Epithelial cell of esophagus (primary cell): ENCODE measurements around the gene PRR5L.
A peak's percentile ranks its signal among the peaks of the same experiment; 100 is the strongest.

Experiments used
- DNase-seq: peaks from one replicate; pipeline ENCODE4 v3.0.0; 2010; ENCODE audit warnings: low read depth
- H3K4me3 ChIP-seq: 2 replicates; pipeline ENCODE4 v1.5.1; 2011; ENCODE audit warnings: mild to moderate bottlenecking, low read length, control low read depth
- TF ChIP-seq, protein P1 (sequence below): IDR thresholded peaks from 2 replicates; pipeline ENCODE4 v1.5.1; 2011; ENCODE audit warnings: low read depth, mild to moderate bottlenecking, low read length, control low read depth, inconsistent platforms; ENCODE audit not compliant: insufficient read depth; ENCODE audit errors: missing control alignments

The PRR5L gene

DNA sequence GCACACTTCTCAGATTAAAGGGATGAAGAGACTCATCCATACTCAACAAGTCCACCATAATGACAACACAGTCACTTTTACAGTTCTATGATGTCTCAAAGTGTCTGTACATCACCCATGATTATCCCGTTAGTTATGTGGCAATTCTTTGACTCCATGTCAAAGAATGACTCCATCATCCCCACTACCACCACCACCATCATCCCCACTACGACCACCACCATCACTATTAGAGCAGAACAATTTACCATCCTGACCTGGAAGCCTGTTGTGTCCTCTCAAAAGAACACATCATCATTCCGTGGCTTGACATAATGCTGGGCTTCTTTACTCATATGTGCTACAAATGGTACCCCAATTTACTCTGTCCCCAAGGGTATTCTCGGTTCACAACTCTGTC lies 13.7 kb downstream of the PRR5L start:
- no peak for DNase-seq
- TF ChIP-seq, protein P1, sequence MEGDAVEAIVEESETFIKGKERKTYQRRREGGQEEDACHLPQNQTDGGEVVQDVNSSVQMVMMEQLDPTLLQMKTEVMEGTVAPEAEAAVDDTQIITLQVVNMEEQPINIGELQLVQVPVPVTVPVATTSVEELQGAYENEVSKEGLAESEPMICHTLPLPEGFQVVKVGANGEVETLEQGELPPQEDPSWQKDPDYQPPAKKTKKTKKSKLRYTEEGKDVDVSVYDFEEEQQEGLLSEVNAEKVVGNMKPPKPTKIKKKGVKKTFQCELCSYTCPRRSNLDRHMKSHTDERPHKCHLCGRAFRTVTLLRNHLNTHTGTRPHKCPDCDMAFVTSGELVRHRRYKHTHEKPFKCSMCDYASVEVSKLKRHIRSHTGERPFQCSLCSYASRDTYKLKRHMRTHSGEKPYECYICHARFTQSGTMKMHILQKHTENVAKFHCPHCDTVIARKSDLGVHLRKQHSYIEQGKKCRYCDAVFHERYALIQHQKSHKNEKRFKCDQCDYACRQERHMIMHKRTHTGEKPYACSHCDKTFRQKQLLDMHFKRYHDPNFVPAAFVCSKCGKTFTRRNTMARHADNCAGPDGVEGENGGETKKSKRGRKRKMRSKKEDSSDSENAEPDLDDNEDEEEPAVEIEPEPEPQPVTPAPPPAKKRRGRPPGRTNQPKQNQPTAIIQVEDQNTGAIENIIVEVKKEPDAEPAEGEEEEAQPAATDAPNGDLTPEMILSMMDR: no peak
- H3K4me3 ChIP-seq: no peak overlapping the region

DNA sequence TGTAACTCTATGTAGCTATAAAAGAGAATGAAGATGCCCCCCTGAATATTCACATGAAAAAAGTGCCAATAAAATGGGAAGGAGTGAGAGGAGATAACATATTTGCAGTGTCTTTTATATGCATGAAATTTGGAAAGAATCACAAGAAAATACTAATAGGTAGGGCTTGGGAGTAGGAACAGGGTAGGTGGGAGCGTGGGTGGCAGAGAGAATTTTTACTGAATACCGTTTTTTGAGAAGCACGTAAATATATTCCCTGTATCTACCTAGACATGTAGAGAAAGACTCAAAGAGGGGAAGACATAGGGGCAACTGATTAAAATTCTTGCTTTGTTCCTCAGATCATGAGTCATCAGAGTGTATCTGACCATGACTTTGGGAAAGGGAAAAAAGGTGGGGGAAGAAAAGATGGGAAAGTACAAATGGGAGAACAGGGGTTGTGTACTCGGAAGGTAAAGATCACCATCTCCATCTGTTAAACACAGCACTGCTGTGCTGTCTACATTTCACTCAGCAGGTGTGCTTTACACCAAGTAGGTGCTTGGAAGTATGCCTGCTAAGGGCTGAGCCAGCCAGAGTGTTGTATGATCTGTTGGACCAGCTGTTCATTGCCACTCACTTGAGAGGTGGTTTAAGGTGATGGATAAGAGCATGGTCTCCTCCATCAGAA lies 16.0 kb downstream of the PRR5L start:
- DNase-seq: peak; percentile 30
- TF ChIP-seq, protein P1: no peak
- H3K4me3 ChIP-seq: no peak overlapping the region

DNA sequence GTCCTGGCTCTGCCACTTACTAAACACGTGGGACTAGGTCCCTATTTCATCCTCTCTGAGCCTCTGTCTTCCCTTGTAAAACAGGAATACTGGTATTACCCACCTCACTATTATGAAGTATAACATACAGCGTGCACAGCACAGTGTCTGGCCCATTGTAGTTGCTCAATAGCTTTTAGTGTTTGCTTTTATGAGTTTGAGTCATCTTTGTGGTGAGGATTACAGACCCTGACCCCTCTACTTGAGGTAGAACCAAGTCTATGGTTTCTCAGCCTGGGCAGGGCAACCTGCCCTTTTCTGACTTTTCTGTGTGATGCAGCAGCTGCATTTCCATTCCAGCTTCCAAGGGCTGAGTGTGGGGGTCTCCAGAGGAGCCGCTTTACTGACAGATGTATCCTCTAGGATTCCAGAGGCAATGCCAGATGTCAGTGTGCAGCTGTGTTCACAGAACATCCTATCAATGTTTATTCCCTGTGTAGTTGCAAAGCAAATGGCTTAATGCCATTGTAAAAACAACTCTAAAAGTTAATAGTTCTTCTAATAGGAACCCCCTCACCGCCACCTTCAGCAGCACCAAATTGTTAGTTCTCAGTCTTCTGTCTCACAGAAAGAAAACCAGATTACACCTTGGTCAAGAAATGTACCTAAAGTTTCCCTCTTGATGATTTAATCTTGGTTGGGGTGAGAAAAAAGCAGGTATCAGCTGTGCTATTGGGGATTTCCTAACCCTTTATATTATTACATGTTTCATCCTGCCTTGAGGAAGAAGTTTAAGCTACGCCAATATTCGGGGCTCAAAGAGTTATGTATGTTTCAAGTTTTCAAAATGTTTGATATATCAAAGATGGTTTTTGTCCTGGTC lies 16.8 kb downstream of the PRR5L start:
- DNase-seq: peak; percentile 69
- H3K4me3 ChIP-seq: no peak overlapping the region
- TF ChIP-seq, protein P1: no peak

DNA sequence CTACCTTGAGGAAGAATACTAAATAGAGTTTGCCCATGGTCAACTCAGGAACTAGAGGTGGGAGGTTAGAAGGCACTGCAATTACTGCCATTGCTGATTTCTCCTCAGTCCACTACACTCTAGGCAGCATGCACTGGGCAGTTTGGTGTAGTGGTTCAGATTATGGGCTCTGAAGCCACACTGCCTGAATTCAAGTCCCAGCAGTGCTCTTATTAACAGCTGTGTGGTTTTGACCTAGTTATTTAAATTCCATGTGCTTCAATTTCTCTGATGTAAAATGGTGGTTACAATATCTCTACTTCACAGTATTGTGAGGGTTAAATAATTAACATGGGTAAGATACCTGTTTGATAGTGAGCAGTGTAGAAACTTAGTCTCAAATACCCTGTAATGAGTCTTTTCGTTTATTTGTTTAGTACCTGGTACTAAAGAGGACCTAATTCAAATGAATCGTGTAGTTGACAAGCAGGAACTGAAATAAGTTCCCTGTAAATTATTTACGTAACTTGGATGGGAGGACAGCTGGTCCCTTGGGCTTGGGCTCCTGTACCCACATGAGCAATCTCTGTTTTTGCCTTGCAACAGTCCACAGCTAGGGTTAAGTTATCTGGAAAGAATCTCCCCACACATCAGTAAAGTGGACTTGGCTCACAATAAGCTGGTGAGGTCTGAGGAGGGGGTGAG lies 17.8 kb downstream of the PRR5L start:
- DNase-seq: no peak
- no peak overlapping the region for H3K4me3 ChIP-seq
- TF ChIP-seq, protein P1: no peak

DNA sequence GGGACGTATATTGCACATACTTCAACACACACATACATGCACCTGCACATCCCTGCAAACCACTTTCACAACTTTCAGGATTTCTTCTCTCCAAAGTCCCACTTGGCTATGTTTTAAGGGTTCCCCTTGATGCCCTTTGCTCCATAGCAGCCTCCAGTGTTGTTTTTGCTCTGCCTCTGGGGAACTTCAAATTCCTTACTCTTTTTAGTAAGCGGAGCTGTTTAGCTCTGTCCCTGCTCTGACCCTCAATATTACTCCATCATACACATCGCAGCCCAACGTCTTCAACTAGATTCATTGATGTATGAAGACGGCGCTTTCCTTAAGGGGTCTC lies 18.3 kb downstream of the PRR5L start:
- TF ChIP-seq, protein P1: no peak
- H3K4me3 ChIP-seq: no peak overlapping the region
- DNase-seq: no peak

DNA sequence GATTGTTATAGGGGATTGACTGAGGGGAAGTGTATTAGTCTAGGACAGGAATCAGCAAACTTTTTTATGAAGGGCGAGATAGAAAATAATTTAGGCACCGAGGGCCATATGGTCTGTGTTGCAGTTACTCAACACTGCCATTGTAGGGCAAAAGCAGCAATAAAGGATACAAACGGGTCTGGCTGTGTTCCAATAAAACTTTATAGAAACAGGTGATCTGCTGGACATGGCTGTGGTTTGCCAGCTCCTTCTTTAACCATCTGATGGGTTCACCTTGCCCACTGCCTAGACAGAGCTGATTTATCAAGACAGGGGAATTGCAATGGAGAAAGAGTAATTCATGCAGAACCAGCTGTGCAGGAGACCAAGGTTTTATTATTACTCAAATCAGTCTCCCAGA lies 20.0 kb downstream of the PRR5L start:
- TF ChIP-seq, protein P1: no peak
- DNase-seq: no peak
- no peak overlapping the region for H3K4me3 ChIP-seq
